ENCODE results near the gene FREM1. TPM values are rescaled to one million over a fixed set of nuclear protein-coding genes. Genes with fewer than 3 reads are reported as not detected.

FREM1 gene
- total and polyA plus RNA-seq, 7 experiments from 2014 or later, result 0.24 to 0.86 TPM; not detected in 5

GRCh38 chr9:14893280-14893679 is 16.9 kb downstream of the FREM1 start:
- DNase-seq (no peak), ATAC-seq (no peak)
- H3K36me3 Mint-ChIP-seq, result no peaks in the 10 kb centered on the region
- H3K4me1 Mint-ChIP-seq, result no peaks in the 10 kb centered on the region
- H3K27me3 Mint-ChIP-seq, result no peaks in the 10 kb centered on the region
- H3K27ac Mint-ChIP-seq, result no peak overlapping the region
- intact Hi-C loops (cut with micrococcal nuclease), result no loop called here
- Histone ChIP-seq H3K4me3 (ENCODE audit: low read length) (no peak overlapping the region), H3K36me3 (ENCODE audit: control insufficient read depth in 2 of 3, insufficient read depth in 3 of 3, low read length in 3 of 3) (no peaks in the 10 kb centered on the region), H3K4me1 (ENCODE audit: control insufficient read depth in 2 of 2, insufficient read depth in 2 of 2, low read length in 2 of 2) (no peaks in the 10 kb centered on the region), H3K27me3 (ENCODE audit: control insufficient read depth in 2 of 2, insufficient read depth in 2 of 2, low read length in 2 of 2) (no peaks in the 10 kb centered on the region), H3K27ac (ENCODE audit: low read depth, low read length) (no peak overlapping the region), H3K9me3 (ENCODE audit: control insufficient read depth in 2 of 3, low read length in 3 of 3) (no peaks in the 10 kb centered on the region)
- CTCF ChIA-PET, result no interaction called here
- no peaks in the 10 kb centered on the region for H3K9me3 Mint-ChIP-seq
- H3K4me3 Mint-ChIP-seq, result no peak overlapping the region
- POLR2A ChIA-PET, result no interaction called here

- Histone ChIP-seq H3K36me3 (ENCODE audit: control insufficient read depth in 2 of 3, insufficient read depth in 3 of 3, low read length in 3 of 3) (no peaks in the 10 kb centered on the region), H3K4me3 (ENCODE audit: low read length) (no peak overlapping the region), H3K27me3 (ENCODE audit: control insufficient read depth in 2 of 2, insufficient read depth in 2 of 2, low read length in 2 of 2) (no peaks in the 10 kb centered on the region), H3K9me3 (ENCODE audit: control insufficient read depth in 2 of 3, low read length in 3 of 3) (no peaks in the 10 kb centered on the region), H3K27ac (ENCODE audit: low read depth, low read length) (no peak overlapping the region), H3K4me1 (ENCODE audit: control insufficient read depth in 2 of 2, insufficient read depth in 2 of 2, low read length in 2 of 2) (no peaks in the 10 kb centered on the region)
- Mint-ChIP-seq H3K9me3 (no peaks in the 10 kb centered on the region), H3K27ac (no peak overlapping the region), H3K27me3 (peaks cover 0 to 2% (median 0%) of the 10 kb centered on the region in 5 donors), H3K4me3 (no peak overlapping the region), H3K4me1 (no peaks in the 10 kb centered on the region), H3K36me3 (no peaks in the 10 kb centered on the region)
- DNase-seq (no peak), ATAC-seq (no peak)
- ChIA-PET CTCF (no interaction called here), POLR2A (no interaction called here)
- intact Hi-C loops (cut with micrococcal nuclease), result no loop called here
Measured at GRCh38 chr9:14891332-14891731, 18.9 kb downstream of the FREM1 start.

- intact Hi-C loops (cut with micrococcal nuclease), result loop anchor here in 1 of 2 donors (1.0 kb wide), 1 partner anchor 246 kb away; no protein-coding TSS in a partner anchor
- no peak overlapping the region for H3K27ac Mint-ChIP-seq
- H3K4me3 Mint-ChIP-seq, result no peak overlapping the region
- POLR2A ChIA-PET, result no interaction called here
- Histone ChIP-seq H3K4me3 (ENCODE audit: low read length) (no peak overlapping the region), H3K27me3 (ENCODE audit: control insufficient read depth in 2 of 2, insufficient read depth in 2 of 2, low read length in 2 of 2) (no peaks in the 10 kb centered on the region), H3K4me1 (ENCODE audit: control insufficient read depth in 2 of 2, insufficient read depth in 2 of 2, low read length in 2 of 2) (no peaks in the 10 kb centered on the region), H3K27ac (ENCODE audit: low read depth, low read length) (no peak overlapping the region), H3K36me3 (ENCODE audit: control insufficient read depth in 2 of 3, insufficient read depth in 3 of 3, low read length in 3 of 3) (no peaks in the 10 kb centered on the region), H3K9me3 (ENCODE audit: control insufficient read depth in 2 of 3, low read length in 3 of 3) (no peaks in the 10 kb centered on the region)
- CTCF ChIA-PET, result no interaction called here
- DNase-seq (no peak), ATAC-seq (no peak)
- H3K27me3 Mint-ChIP-seq, result peaks cover 0 to 2% (median 0%) of the 10 kb centered on the region in 5 donors
- no peaks in the 10 kb centered on the region for H3K4me1 Mint-ChIP-seq
- no peaks in the 10 kb centered on the region for H3K9me3 Mint-ChIP-seq
- H3K36me3 Mint-ChIP-seq, result no peaks in the 10 kb centered on the region
Measured at GRCh38 chr9:14889451-14889850, 20.8 kb downstream of the FREM1 start.

- H3K27me3 ChIP-seq (ENCODE audit: control insufficient read depth in 2 of 2, insufficient read depth in 2 of 2, low read length in 2 of 2), result no peaks in the 10 kb centered on the region
- H3K9me3 ChIP-seq (ENCODE audit: control insufficient read depth in 2 of 3, low read length in 3 of 3), result no peaks in the 10 kb centered on the region
- intact Hi-C loops (cut with micrococcal nuclease), result loop anchor here in 1 of 2 donors (1.0 kb wide), 1 partner anchor 246 kb away; no protein-coding TSS in a partner anchor
- ChIA-PET CTCF (no interaction called here), POLR2A (no interaction called here)
- Mint-ChIP-seq H3K4me3 (no peak overlapping the region), H3K27ac (no peak overlapping the region), H3K36me3 (no peaks in the 10 kb centered on the region), H3K9me3 (no peaks in the 10 kb centered on the region), H3K4me1 (no peaks in the 10 kb centered on the region), H3K27me3 (peaks cover 0 to 2% (median 0%) of the 10 kb centered on the region in 5 donors)
- no peak for DNase-seq
- ATAC-seq, result no peak
- H3K27ac ChIP-seq (ENCODE audit: low read depth, low read length), result no peak overlapping the region
- no peak overlapping the region for H3K4me3 ChIP-seq (ENCODE audit: low read length)
- H3K4me1 ChIP-seq (ENCODE audit: control insufficient read depth in 2 of 2, insufficient read depth in 2 of 2, low read length in 2 of 2), result no peaks in the 10 kb centered on the region
- H3K36me3 ChIP-seq (ENCODE audit: control insufficient read depth in 2 of 3, insufficient read depth in 3 of 3, low read length in 3 of 3), result no peaks in the 10 kb centered on the region
Measured at GRCh38 chr9:14888875-14889274, 21.4 kb downstream of the FREM1 start.

- Histone ChIP-seq H3K4me1 (ENCODE audit: control insufficient read depth in 2 of 2, insufficient read depth in 2 of 2, low read length in 2 of 2) (no peaks in the 10 kb centered on the region), H3K27ac (ENCODE audit: low read depth, low read length) (no peak overlapping the region), H3K36me3 (ENCODE audit: control insufficient read depth in 2 of 3, insufficient read depth in 3 of 3, low read length in 3 of 3) (no peaks in the 10 kb centered on the region), H3K4me3 (ENCODE audit: low read length) (no peak overlapping the region), H3K9me3 (ENCODE audit: control insufficient read depth in 2 of 3, low read length in 3 of 3) (no peaks in the 10 kb centered on the region), H3K27me3 (ENCODE audit: control insufficient read depth in 2 of 2, insufficient read depth in 2 of 2, low read length in 2 of 2) (no peaks in the 10 kb centered on the region)
- DNase-seq (no peak), ATAC-seq (no peak)
- ChIA-PET POLR2A (no interaction called here), CTCF (no interaction called here)
- no peak overlapping the region for H3K4me3 Mint-ChIP-seq
- peaks cover 0 to 2% (median 0%) of the 10 kb centered on the region in 5 donors for H3K27me3 Mint-ChIP-seq
- H3K4me1 Mint-ChIP-seq, result no peaks in the 10 kb centered on the region
- H3K9me3 Mint-ChIP-seq, result no peaks in the 10 kb centered on the region
- no peak overlapping the region for H3K27ac Mint-ChIP-seq
- H3K36me3 Mint-ChIP-seq, result no peaks in the 10 kb centered on the region
- intact Hi-C loops (cut with micrococcal nuclease), result no loop called here
Measured at GRCh38 chr9:14888272-14888671, 22.0 kb downstream of the FREM1 start.

GRCh38 chr9:14887149-14887548 is 23.1 kb downstream of the FREM1 start:
- no peaks in the 10 kb centered on the region for H3K36me3 Mint-ChIP-seq
- ATAC-seq, result no peak
- no peaks in the 10 kb centered on the region for H3K4me1 Mint-ChIP-seq
- CTCF ChIA-PET, result no interaction called here
- H3K9me3 ChIP-seq (ENCODE audit: control insufficient read depth in 2 of 3, low read length in 3 of 3), result no peaks in the 10 kb centered on the region
- H3K27me3 Mint-ChIP-seq, result peaks cover 0 to 5% (median 0%) of the 10 kb centered on the region in 5 donors
- no peak overlapping the region for H3K4me3 Mint-ChIP-seq
- no peaks in the 10 kb centered on the region for H3K4me1 ChIP-seq (ENCODE audit: control insufficient read depth in 2 of 2, insufficient read depth in 2 of 2, low read length in 2 of 2)
- no peaks in the 10 kb centered on the region for H3K36me3 ChIP-seq (ENCODE audit: control insufficient read depth in 2 of 3, insufficient read depth in 3 of 3, low read length in 3 of 3)
- DNase-seq, result no peak
- no peak overlapping the region for H3K4me3 ChIP-seq (ENCODE audit: low read length)
- no peak overlapping the region for H3K27ac Mint-ChIP-seq
- no peaks in the 10 kb centered on the region for H3K27me3 ChIP-seq (ENCODE audit: control insufficient read depth in 2 of 2, insufficient read depth in 2 of 2, low read length in 2 of 2)
- H3K9me3 Mint-ChIP-seq, result no peaks in the 10 kb centered on the region
- POLR2A ChIA-PET, result no interaction called here
- no peak overlapping the region for H3K27ac ChIP-seq (ENCODE audit: low read depth, low read length)
- intact Hi-C loops (cut with micrococcal nuclease), result no loop called here

- H3K4me3 Mint-ChIP-seq, result no peak overlapping the region
- CTCF ChIA-PET, result no interaction called here
Measured at GRCh38 chr9:14883310-14883944, 26.8 kb downstream of the FREM1 start.

More at GRCh38 chr9:14883310-14883944, 26.8 kb downstream of the FREM1 start:
- intact Hi-C loops (cut with micrococcal nuclease), result no loop called here
- peaks cover 1 to 7% (median 2%) of the 10 kb centered on the region in 5 donors for H3K27me3 Mint-ChIP-seq
- no peaks in the 10 kb centered on the region for H3K27me3 ChIP-seq (ENCODE audit: control insufficient read depth in 2 of 2, insufficient read depth in 2 of 2, low read length in 2 of 2)
- POLR2A ChIA-PET, result no interaction called here
- ATAC-seq, result no peak
- no peaks in the 10 kb centered on the region for H3K36me3 ChIP-seq (ENCODE audit: control insufficient read depth in 2 of 3, insufficient read depth in 3 of 3, low read length in 3 of 3)
- H3K36me3 Mint-ChIP-seq, result no peaks in the 10 kb centered on the region
- no peak overlapping the region for H3K4me3 ChIP-seq (ENCODE audit: low read length)
- H3K27ac Mint-ChIP-seq, result no peak overlapping the region
- no peak overlapping the region for H3K27ac ChIP-seq (ENCODE audit: low read depth, low read length)
- no peaks in the 10 kb centered on the region for H3K4me1 Mint-ChIP-seq
- no peaks in the 10 kb centered on the region for H3K9me3 ChIP-seq (ENCODE audit: control insufficient read depth in 2 of 3, low read length in 3 of 3)
- no peak for DNase-seq
- no peaks in the 10 kb centered on the region for H3K4me1 ChIP-seq (ENCODE audit: control insufficient read depth in 2 of 2, insufficient read depth in 2 of 2, low read length in 2 of 2)
- H3K9me3 Mint-ChIP-seq, result no peaks in the 10 kb centered on the region
